ENCODE data around the gene PDCL2. TPM values are rescaled to one million over a fixed set of nuclear protein-coding genes. Genes with fewer than 3 reads are reported as not detected.

The PDCL2 gene
- total and polyA plus RNA-seq, 10 of the 15 experiments (the other 5 are each of a cell fraction or from before 2014, with no cell fraction given): not detected

DNA sequence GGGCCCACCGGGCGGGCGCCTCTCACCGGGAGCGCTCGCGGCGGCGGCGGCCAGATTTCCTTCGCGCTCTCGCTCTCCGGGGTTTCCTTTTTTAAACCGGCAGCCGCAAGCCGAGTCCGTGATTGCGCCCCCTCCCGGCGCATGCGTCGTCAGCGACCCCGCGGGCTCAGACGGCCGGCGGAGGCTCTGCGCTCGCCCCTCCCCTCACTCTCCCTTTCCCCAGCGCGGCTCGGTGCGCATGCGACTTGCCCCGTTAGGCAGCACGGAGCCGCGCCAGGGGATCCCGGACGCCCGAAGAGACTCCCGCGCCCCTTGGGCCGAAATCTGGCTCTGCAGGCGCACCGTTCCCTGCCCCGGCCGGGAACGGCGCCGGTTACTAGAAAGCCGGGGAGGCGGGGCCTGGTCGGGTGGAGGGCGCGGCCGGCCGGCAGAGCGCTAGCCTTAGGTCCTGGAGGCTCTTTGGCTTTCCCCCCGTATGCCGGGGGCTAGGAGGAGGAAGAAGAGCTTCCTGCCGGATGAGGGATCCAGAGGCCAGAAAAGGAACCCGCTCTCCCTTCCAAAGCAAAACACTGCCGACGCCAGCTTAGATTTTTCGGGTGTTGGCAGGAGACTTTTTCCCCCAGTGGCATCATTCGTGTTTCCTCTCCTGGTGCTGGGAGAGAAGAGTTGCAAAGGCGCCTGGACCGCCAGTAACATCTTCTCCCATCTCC is 45.1 kb downstream of the PDCL2 start, which contains the start of gene CLOCK (continued):
- TF ChIP-seq IKZF1 (conservative IDR thresholded peaks at IDR 0.05): peak; percentile 85
- no peak for TF ChIP-seq MTA2 (IDR thresholded peaks at IDR 0.05; ENCODE audit: low read depth)
- TF ChIP-seq, protein P1, sequence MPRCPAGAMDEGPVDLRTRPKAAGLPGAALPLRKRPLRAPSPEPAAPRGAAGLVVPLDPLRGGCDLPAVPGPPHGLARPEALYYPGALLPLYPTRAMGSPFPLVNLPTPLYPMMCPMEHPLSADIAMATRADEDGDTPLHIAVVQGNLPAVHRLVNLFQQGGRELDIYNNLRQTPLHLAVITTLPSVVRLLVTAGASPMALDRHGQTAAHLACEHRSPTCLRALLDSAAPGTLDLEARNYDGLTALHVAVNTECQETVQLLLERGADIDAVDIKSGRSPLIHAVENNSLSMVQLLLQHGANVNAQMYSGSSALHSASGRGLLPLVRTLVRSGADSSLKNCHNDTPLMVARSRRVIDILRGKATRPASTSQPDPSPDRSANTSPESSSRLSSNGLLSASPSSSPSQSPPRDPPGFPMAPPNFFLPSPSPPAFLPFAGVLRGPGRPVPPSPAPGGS (IDR thresholded peaks at IDR 0.05; ENCODE audit: borderline replicate concordance, insufficient read depth, low read depth, low read length, poor library complexity, severe bottlenecking): no peak
- TF ChIP-seq POLR2A (IDR thresholded peaks at IDR 0.05; ENCODE audit: low read depth, low read length): peak; percentile 74
- TF ChIP-seq PAX5 (IDR thresholded peaks at IDR 0.05; ENCODE audit: borderline replicate concordance, low read depth, low read length): no peak
- TF ChIP-seq, protein P2, sequence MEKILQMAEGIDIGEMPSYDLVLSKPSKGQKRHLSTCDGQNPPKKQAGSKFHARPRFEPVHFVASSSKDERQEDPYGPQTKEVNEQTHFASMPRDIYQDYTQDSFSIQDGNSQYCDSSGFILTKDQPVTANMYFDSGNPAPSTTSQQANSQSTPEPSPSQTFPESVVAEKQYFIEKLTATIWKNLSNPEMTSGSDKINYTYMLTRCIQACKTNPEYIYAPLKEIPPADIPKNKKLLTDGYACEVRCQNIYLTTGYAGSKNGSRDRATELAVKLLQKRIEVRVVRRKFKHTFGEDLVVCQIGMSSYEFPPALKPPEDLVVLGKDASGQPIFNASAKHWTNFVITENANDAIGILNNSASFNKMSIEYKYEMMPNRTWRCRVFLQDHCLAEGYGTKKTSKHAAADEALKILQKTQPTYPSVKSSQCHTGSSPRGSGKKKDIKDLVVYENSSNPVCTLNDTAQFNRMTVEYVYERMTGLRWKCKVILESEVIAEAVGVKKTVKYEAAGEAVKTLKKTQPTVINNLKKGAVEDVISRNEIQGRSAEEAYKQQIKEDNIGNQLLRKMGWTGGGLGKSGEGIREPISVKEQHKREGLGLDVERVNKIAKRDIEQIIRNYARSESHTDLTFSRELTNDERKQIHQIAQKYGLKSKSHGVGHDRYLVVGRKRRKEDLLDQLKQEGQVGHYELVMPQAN (conservative IDR thresholded peaks at IDR 0.05): peak; percentile 70
- TF ChIP-seq CREM (IDR thresholded peaks at IDR 0.05; ENCODE audit: low read depth): peak; percentile 49; the same call in 1 of the 2 replicates
- TF ChIP-seq BHLHE40 (IDR thresholded peaks at IDR 0.05; ENCODE audit: borderline replicate concordance in 1 of 2, low read depth in 2 of 2, low read length in 1 of 2): peak; percentile 13 to 58; a peak in 2 of 4 replicates
- no peak for TF ChIP-seq ATF2 (IDR thresholded peaks at IDR 0.05; ENCODE audit: low read length)
- TF ChIP-seq ZNF207 (IDR thresholded peaks at IDR 0.05; ENCODE audit: borderline replicate concordance): peak; percentile 79; the same call in 1 of the 2 replicates
- TF ChIP-seq BMI1 (IDR thresholded peaks at IDR 0.05; ENCODE audit: borderline replicate concordance): no peak
- TF ChIP-seq NFIC (IDR thresholded peaks at IDR 0.05; ENCODE audit: low read depth, low read length): no peak
- TF ChIP-seq RFX5 (IDR thresholded peaks at IDR 0.05; ENCODE audit: low read depth, low read length): peak; percentile 11; the same call in 1 of the 2 replicates
- TF ChIP-seq CTCF (IDR thresholded peaks at IDR 0.05 in 2 of 3, conservative IDR thresholded peaks at IDR 0.05 in 1 of 3; ENCODE audit: control insufficient read depth in 2 of 3, extremely low read depth in 1 of 3, insufficient read depth in 1 of 3, low read depth in 3 of 3, low read length in 3 of 3): peak; percentile 32 to 52 (median 33); a peak in 5 of 6 replicates
- peak; percentile 42 to 54; a peak in 3 of 4 replicates for TF ChIP-seq IKZF2 (IDR thresholded peaks at IDR 0.05)
- TF ChIP-seq MTA3 (IDR thresholded peaks at IDR 0.05; ENCODE audit: borderline replicate concordance, low read length): no peak
- TF ChIP-seq ZNF592 (IDR thresholded peaks at IDR 0.05): no peak
- TF ChIP-seq EP300 (IDR thresholded peaks at IDR 0.05; ENCODE audit: borderline replicate concordance in 1 of 2, control insufficient read depth in 1 of 2, low read depth in 2 of 2, low read length in 2 of 2): no peak
